Kidney epithelial cell (primary cell): ENCODE results near the gene NMT1. TPM values are rescaled to one million over a fixed set of nuclear protein-coding genes. Genes with fewer than 3 reads are reported as not detected.

ENCODE experiments used
- DNase-seq: peaks from one replicate; pipeline ENCODE4 v3.0.0-alpha.2; 2010; ENCODE audit warnings: low read depth
- H3K27me3 ChIP-seq: 2 replicates; pipeline ENCODE4 v1.6.0; 2011; ENCODE audit warnings: low read length; ENCODE audit not compliant: control insufficient read depth, insufficient read depth
- H3K36me3 ChIP-seq: 2 replicates; pipeline ENCODE4 v1.5.1; 2011; ENCODE audit warnings: low read length; ENCODE audit not compliant: control insufficient read depth, insufficient read depth
- H3K4me3 ChIP-seq: 2 replicates; pipeline ENCODE4 v1.5.1; 2011; ENCODE audit warnings: low read depth, mild to moderate bottlenecking, control low read depth, low read length
- CTCF ChIP-seq: IDR thresholded peaks from 2 replicates; pipeline ENCODE4 v1.5.1; 2011; ENCODE audit warnings: mild to moderate bottlenecking, moderate library complexity, low read length, control low read depth, inconsistent platforms; ENCODE audit not compliant: insufficient read depth, poor library complexity, severe bottlenecking
- total RNA-seq: library from RNA; depleted of rRNA; stranded (reverse); fragments of >200 nt; gene quantifications from 2 replicates; pipeline ENCODE4 v1.2.3, GENCODE V29; 2015

NMT1 gene
- total RNA-seq, 1 donor from 2014 or later, result 68.0 TPM

- DNase-seq, result no peak
- H3K36me3 ChIP-seq, result peaks cover 2% of the 10 kb centered on the region
- H3K27me3 ChIP-seq, result no peaks in the 10 kb centered on the region
- no peak for TF ChIP-seq CTCF
- H3K4me3 ChIP-seq, result no peak overlapping the region
Measured at GRCh38 chr17:45067637-45068036, 6.5 kb downstream of the NMT1 start.

GRCh38 chr17:45070001-45070400 is 8.9 kb downstream of the NMT1 start:
- no peak for DNase-seq
- no peak for TF ChIP-seq CTCF
- Histone ChIP-seq H3K4me3 (no peak overlapping the region), H3K27me3 (no peaks in the 10 kb centered on the region), H3K36me3 (peaks cover 2% of the 10 kb centered on the region)

- Histone ChIP-seq H3K27me3 (no peaks in the 10 kb centered on the region), H3K4me3 (no peak overlapping the region), H3K36me3 (peaks cover 2% of the 10 kb centered on the region)
- no peak for DNase-seq
- TF ChIP-seq CTCF, result no peak
Measured at GRCh38 chr17:45070809-45071208, 9.7 kb downstream of the NMT1 start.

GRCh38 chr17:45073414-45074070 is 12.4 kb downstream of the NMT1 start:
- H3K27me3 ChIP-seq, result no peaks in the 10 kb centered on the region
- peaks cover under 1% of the 10 kb centered on the region for H3K36me3 ChIP-seq
- no peak overlapping the region for H3K4me3 ChIP-seq
- no peak for TF ChIP-seq CTCF
- no peak for DNase-seq

- Histone ChIP-seq H3K36me3 (no peaks in the 10 kb centered on the region), H3K4me3 (no peak overlapping the region), H3K27me3 (no peaks in the 10 kb centered on the region)
- TF ChIP-seq CTCF, result no peak
- no peak for DNase-seq
Measured at GRCh38 chr17:45077643-45078042, 16.5 kb downstream of the NMT1 start.

- Histone ChIP-seq H3K36me3 (no peaks in the 10 kb centered on the region), H3K4me3 (no peak overlapping the region), H3K27me3 (no peaks in the 10 kb centered on the region)
- TF ChIP-seq CTCF, result no peak
- no peak for DNase-seq
Measured at GRCh38 chr17:45081047-45081703, 20.1 kb downstream of the NMT1 start.
